GM19193 (cell line): Measurements from ENCODE around the gene OR2A25.

Source experiments
- POLR2A ChIP-seq: IDR thresholded peaks from 4 replicates; pipeline ENCODE4 v1.6.1; 2011; ENCODE audit not compliant: insufficient read depth, insufficient read length; ENCODE audit errors: extremely low read depth

Gene OR2A25, protein sequence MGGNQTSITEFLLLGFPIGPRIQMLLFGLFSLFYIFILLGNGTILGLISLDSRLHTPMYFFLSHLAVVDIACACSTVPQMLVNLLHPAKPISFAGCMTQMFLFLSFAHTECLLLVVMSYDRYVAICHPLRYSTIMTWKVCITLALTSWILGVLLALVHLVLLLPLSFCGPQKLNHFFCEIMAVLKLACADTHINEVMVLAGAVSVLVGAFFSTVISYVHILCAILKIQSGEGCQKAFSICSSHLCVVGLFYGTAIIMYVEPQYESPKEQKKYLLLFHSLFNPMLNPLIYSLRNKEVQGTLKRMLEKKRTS

DNA sequence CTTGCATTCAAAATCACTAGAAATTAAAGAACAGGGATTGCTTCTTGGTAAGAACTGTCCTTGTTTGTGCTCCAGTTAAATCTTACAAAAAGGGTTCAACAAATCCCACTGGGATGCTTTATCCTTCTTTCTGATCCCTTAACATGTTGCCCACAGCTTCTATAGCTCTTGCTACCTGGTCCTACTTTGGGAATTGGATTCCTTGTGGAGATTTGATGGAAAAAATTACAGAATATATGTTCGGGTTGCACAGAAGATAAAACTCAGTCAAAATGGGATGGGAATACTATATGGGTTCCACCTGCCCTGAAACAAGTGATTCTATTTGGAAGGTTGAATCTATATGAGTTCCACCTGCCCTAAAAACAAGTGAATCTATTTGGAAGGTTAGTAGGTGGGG lies at the start of gene OR2A25:
Gene OR2A25, plus strand, starts transcription at position 301 of the 400 bp plus-strand sequence. CDS start 4,409 bp downstream, outside the sequence.
- no peak for TF ChIP-seq POLR2A

DNA sequence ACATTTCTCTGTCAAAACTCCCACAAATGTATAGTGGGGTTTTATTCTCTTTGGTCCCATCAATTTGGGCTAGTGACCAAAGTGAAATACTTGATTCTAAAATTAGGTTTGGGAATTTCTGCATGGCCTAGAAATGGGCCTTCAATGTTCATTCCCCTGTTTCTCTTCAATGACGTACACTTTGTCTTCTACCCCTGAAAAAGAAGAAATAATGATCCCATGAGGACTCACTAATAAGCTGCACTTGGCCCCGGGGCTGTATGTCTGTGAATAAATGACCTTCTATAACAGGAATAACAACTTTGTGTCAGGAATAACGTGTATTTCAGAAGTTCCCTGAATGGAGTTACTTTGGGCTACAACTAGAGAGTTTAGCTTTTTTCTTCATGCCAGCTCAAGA lies 49.3 kb upstream of the OR2A25 start:
- no peak for TF ChIP-seq POLR2A

DNA sequence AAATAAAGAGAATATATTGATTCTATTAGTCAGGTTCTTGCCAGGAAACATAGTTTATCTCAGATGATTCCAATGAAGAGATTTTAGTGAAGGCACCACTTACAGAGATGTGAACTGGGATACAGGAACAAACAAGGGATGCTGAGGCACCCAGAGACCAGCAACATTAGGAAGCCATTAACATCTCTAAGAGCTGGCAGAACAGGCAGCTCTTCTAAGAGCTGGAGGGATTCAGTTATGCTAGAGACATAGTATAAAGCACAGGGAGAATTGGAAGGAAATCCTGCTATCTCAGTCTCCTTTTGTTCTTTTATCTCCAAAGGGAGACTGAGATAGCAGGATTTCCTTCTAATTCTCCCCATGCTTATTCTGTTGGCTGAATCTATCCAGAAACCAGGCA lies 47.4 kb upstream of the OR2A25 start:
- no peak for TF ChIP-seq POLR2A

DNA sequence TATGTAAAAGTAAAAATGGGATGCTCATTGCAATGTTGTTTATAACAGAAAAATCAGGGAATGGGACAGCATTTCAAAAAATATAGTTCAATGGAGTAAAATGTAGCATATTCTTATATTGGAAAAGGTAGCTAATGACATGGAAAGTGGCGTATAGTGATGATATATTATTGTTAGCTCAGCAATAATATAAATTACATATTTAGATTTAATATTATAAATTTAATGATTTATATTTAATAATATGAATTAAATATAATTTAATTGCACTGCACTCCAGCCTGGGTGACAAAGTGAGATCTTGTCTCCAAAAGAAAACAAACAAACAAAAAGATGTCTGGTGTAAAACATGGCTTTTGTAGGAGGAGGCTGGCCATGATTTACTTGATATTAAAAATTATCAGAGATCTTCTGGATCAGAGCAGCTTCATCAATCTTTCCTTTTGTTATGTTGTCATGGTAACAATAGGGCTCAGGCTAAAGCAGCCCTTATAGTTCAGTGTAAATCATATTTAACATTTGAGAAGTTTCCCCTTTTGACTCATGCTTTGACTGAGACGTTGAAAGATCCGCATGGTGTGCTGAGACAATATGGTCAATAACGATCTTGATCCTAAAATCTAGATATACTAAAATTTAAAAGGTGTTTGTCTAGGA lies 46.3 kb upstream of the OR2A25 start:
- TF ChIP-seq POLR2A = no peak

DNA sequence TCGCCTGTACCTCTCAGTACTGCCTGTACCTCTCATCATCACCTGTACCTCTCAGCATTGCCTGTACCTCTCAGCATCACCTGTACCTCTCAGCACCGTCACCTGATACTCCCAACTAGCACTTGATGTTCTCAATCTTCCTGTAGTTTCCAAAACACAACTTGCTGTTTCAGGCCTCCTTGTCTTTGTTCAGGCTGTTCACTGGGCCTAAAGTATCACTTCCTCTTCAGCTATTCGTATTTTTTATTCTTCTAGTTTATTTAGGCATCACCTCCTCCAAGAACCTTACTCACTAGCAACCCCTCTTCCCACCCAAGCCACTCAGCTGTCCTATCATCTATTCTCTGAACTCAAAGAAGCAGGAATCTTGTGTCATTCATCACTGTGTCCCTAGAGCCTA lies 45.4 kb upstream of the OR2A25 start:
- TF ChIP-seq POLR2A = no peak

DNA sequence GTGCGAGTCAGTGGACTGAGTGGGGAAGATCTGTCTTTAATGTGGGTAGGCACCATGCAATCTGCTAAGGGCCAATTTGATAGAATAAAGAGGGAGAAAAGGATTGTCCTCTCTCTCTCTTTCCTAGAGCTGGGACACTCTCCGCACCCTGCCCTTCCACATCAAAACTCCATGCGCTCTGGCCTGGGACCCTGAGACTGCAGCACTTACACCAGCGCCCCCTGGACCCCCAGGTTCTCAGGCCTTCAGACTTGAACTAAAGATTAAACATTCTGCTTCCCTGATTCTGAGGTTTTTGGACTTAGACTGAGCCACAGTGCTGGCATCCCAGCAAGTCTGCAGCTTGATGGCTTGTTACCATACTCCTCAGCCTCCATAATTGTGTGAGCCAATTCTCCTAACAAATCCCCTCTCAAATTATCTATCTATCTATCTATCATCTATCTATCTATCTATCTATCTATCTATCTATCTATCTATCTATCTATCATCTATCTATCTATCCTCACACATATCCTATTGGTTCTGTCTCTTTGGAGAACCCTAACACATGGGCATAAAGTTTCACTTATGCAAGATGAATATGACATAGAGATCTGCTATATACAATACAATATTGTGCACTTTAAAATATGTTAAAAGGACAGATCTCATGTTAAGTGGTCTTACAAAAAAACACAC lies 43.3 kb upstream of the OR2A25 start:
- no peak for TF ChIP-seq POLR2A

DNA sequence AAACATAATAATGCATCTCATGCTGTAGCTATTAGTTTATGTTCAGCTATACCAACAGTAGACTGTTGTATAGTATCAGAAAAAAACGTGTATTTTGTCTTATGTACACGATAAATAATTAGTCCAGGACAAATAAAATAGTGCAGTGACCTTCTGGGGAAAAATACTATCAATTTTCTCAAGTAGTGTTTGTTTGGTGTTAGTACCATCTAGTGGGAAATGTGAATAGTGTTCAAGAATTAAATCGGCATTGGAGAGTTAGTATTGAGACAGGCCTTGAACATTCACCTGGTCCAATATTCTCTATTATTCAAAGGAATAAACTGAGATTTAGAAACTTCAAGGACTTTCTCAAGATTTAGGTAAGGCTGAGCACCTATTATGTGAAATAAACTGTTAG lies 42.5 kb upstream of the OR2A25 start:
- no peak for TF ChIP-seq POLR2A

DNA sequence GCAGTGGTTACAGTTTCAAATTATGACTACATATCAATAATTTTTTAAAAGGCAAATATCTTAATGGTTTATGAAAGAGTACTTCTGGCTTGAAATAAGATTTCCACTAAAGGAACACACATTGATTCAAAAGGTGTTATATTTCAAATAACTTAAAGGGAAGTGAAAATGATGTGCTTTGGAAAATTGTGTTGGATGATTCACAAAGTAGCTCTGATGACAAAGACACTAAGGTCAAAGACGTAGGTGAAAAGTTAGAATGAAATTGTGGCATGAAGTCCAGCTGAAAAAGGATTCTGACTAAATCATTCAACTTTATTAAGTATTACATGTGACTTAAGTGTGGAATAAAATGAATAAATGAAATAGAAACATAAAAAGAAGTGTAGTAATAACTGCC lies 41.6 kb upstream of the OR2A25 start:
- TF ChIP-seq POLR2A = no peak

DNA sequence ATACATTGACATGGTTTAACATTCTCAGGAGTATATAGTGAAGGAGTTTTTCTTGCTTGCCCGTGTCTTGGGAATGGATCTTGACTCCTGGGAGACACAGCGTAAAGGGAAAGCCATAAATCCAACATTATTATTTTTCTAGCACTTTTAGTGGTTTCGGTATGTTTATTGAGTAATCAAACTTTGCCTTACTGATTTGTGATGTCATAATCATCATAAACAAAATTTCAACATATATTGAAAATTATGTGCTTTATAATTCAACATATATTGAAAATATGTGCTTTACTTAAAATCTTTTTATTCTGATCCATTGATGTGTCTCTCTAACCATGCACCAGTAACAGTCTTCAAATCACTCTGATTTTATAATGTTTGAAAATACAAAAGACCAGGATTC lies 41.1 kb upstream of the OR2A25 start:
- TF ChIP-seq POLR2A = no peak

DNA sequence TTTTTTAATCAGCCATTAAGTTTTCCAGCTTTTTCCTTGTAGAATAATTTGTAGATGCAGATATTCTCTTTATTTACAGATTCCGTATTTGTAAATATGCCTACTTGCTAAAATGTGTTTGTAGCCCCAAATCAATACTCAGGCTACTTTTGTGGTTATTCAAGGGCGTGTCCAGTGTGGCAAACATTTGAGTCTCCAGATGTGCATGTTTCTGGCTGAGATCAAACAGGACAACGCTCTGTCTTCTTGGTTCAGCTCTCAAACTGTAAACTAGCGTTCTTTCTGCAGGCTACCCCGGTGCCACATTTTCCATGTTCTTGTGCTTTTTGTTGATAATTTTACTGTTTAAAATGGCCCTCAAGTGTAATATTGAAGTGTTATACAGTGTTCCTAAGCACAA lies 37.1 kb upstream of the OR2A25 start:
- TF ChIP-seq POLR2A = no peak

DNA sequence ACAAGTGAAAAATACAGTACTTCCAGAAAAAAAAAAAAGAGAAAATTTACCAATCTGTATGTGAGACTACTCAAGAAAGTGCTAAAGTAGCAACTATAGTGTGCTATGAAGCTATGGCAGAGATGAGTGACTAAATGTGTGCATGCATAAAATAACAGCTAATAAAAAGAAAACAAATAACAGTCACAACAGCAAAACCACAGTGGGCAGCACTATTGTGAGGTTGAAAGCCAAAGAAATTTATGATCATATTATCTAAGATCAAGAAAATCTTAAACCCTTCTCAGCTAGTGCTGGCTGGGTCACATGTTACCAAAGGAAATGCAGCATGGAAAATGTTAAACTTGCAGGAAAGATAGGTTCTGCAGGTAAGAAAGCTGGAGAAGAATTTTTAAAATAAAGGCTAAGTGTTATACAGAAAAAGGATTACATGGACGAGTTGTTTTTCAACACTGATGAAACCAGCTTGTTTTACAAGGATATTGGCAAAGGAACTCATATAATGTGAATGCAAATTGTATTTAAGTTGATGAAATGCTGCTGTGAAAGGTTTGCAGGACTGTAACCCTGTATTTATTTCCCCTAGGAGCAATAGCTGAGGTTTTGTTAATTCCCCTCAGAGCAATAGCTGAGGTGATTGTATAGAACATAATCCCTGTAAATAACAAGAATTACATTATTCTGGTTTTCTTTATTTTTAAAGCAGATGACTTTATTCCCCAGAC lies 36.5 kb upstream of the OR2A25 start:
- no peak for TF ChIP-seq POLR2A

DNA sequence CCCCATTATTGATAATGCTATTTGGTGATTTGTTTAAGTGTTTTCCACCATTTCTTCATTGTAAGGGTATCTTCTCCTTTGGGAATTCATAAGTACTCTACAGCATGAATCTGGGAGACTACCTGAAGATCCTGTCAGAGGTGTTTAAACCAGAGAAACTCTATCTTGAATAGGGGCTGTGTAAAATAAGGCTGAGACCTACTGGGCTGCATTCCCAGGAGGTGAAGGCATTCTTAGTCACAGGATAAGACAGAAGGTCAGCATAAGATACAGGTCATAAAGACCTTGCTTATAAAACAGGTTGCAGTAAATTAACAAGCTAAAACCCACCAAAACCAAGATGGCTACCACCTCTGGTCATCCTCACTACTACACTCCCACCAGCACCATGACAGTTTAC lies 34.2 kb upstream of the OR2A25 start:
- no peak for TF ChIP-seq POLR2A

DNA sequence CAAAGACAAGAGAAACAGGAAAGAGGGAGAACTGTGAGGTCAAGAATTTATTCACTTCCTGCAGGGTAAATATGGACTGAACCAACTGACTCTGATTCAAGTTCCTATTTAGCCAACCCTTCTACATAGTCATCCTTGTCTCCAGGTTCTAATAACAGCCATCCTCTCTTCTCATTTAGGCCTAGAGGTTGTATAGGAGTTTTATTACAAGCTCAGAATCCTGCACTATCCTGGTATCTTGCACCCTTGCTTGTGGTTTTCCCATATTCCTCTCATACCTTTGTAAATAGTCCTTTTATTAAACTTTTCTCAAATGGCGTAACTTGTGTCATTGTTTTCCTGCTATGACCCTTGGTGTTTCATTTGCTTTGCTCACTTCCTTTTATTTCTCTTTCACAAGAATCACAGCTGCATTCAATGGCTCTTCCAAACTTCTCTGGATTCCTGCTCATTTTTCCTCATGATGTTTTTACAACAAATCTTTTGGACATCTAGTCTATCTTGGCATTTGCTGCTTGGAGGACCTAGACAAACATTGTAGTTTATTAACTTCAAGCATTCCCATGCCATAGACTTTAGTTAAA lies 33.2 kb upstream of the OR2A25 start:
- TF ChIP-seq POLR2A = no peak

DNA sequence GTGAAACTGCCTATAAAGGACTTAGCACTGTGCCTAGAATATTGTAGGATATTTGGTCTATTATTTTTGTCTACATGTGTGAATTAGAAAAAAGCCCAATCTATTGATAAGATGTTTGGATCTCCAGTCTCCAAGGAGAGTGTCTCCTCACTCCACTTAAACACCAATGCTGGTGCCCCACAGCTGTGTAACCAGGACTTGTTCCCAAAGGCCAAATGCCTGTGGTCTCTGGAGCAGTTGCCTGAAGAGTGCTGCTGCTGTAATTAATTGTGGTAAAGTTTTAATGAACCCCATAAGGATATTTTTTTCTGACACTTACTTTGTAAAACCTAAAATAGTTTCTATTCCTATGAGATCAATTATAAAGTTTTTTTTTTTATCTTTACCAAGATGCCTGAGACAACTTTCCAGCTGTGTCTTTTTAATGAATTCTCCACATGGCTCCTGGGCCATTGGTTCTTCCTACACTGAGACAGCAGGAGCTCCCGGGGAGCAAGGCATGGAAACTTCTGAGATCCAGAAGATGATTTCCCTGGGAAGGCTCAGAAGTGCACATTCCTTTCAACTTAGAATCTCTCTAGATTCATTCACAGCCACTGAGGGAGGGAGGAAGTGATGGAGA lies 32.1 kb upstream of the OR2A25 start:
- no peak for TF ChIP-seq POLR2A
